Mesodermal cell (in vitro differentiated cells): ENCODE measurements around the gene KY. TPM values are rescaled to one million over a fixed set of nuclear protein-coding genes. Genes with fewer than 3 reads are reported as not detected.

Experiments used
- H3K27ac ChIP-seq: 2 replicates; pipeline ENCODE4 v1.7.0; 2013; ENCODE audit warnings: mild to moderate bottlenecking, low read depth, low read length, moderate library complexity; ENCODE audit not compliant: severe bottlenecking
- H3K36me3 ChIP-seq: 2 replicates; pipeline ENCODE4 v1.7.1; 2013; ENCODE audit warnings: mild to moderate bottlenecking, low read length, moderate library complexity; ENCODE audit not compliant: control insufficient read depth, insufficient read depth
- H3K4me1 ChIP-seq: one replicate; pipeline ENCODE4 v1.7.1; 2013; ENCODE audit warnings: mild to moderate bottlenecking, low read length; ENCODE audit not compliant: insufficient read depth, control insufficient read depth, poor library complexity, severe bottlenecking
- H3K4me3 ChIP-seq: 2 replicates; pipeline ENCODE4 v1.7.0; 2013; ENCODE audit warnings: low read length, control low read depth, mild to moderate bottlenecking; ENCODE audit not compliant: insufficient read depth, poor library complexity, severe bottlenecking; ENCODE audit errors: extremely low read depth
- H3K9me3 ChIP-seq: 2 replicates; pipeline ENCODE4 v1.7.1; 2013; ENCODE audit warnings: mild to moderate bottlenecking, low read length, moderate library complexity; ENCODE audit not compliant: control insufficient read depth
- WGBS, 2 experiments: methylation state at CpG; one replicate each; pipeline ENCODE4 v1.1.5; 2013; ENCODE audit warnings: missing lambda C conversion rate in 2 of 2; ENCODE audit not compliant: insufficient coverage in 2 of 2; 5-methylcytosine and 5-hydroxymethylcytosine counted together
- polyA plus RNA-seq, 2 experiments: library from polyadenylated mRNA; stranded (reverse); fragments of 50-300 nt; gene quantifications; one replicate each; pipeline ENCODE4 v1.2.3, GENCODE V29; 2013

The KY gene
- polyA plus RNA-seq (2013, experiment 1 of 2) = not detected
- polyA plus RNA-seq (2013, experiment 2 of 2) = not detected

GRCh38 chr3:134650431-134651346, at the start of gene KY:
Gene KY (minus strand): TSS chr3:134651022. CDS start chr3:134650960, 62 bp downstream.
- no peaks in the 10 kb centered on the region for H3K9me3 ChIP-seq
- no peak within 1 kb of the TSS for H3K27ac ChIP-seq
- 6% methylated on average over 69 to 75 of the region's 77 CpGs for WGBS, 2 experiments
- H3K4me1 ChIP-seq = peaks cover 8% of the 10 kb centered on the region
- no peaks in the 10 kb centered on the region for H3K36me3 ChIP-seq
- peak within 1 kb of the TSS; percentile 33 for H3K4me3 ChIP-seq

- WGBS, 2 experiments = 78 to 84% methylated on average over 3 of the region's 3 CpGs
Measured at GRCh38 chr3:134699721-134700120, 48.9 kb upstream of the KY start.

GRCh38 chr3:134699141-134699711, 48.4 kb upstream of the KY start:
- H3K4me3 ChIP-seq = no peak overlapping the region
- H3K4me1 ChIP-seq = no peaks in the 10 kb centered on the region
- no peaks in the 10 kb centered on the region for H3K9me3 ChIP-seq
- 79 to 82% methylated on average over 7 to 8 of the region's 8 CpGs for WGBS, 2 experiments
- no peak overlapping the region for H3K27ac ChIP-seq
- no peaks in the 10 kb centered on the region for H3K36me3 ChIP-seq

More at GRCh38 chr3:134699721-134700120, 48.9 kb upstream of the KY start:
- H3K36me3 ChIP-seq = no peaks in the 10 kb centered on the region
- H3K4me3 ChIP-seq = no peak overlapping the region
- H3K4me1 ChIP-seq = no peaks in the 10 kb centered on the region
- no peaks in the 10 kb centered on the region for H3K9me3 ChIP-seq
- H3K27ac ChIP-seq = no peak overlapping the region

- Histone ChIP-seq H3K9me3 (no peaks in the 10 kb centered on the region), H3K4me1 (no peaks in the 10 kb centered on the region), H3K27ac (no peak overlapping the region), H3K4me3 (no peak overlapping the region), H3K36me3 (no peaks in the 10 kb centered on the region)
- 84 to 86% methylated on average over 6 to 9 of the region's 11 CpGs for WGBS, 2 experiments
Measured at GRCh38 chr3:134697830-134698689, 47.2 kb upstream of the KY start.

GRCh38 chr3:134696155-134696554, 45.3 kb upstream of the KY start:
- Histone ChIP-seq H3K4me3 (no peak overlapping the region), H3K9me3 (no peaks in the 10 kb centered on the region), H3K4me1 (no peaks in the 10 kb centered on the region), H3K36me3 (no peaks in the 10 kb centered on the region), H3K27ac (no peak overlapping the region)
- WGBS, 2 experiments = 80 to 97% methylated on average over 3 to 4 of the region's 4 CpGs

GRCh38 chr3:134694946-134695543, 44.2 kb upstream of the KY start:
- H3K4me1 ChIP-seq = no peaks in the 10 kb centered on the region
- H3K9me3 ChIP-seq = no peaks in the 10 kb centered on the region
- no peak overlapping the region for H3K4me3 ChIP-seq
- no peak overlapping the region for H3K27ac ChIP-seq
- H3K36me3 ChIP-seq = no peaks in the 10 kb centered on the region
- WGBS, 2 experiments = 77 to 83% methylated on average over 6 of the region's 7 CpGs

- Histone ChIP-seq H3K27ac (no peak overlapping the region), H3K4me1 (no peaks in the 10 kb centered on the region), H3K9me3 (no peaks in the 10 kb centered on the region), H3K4me3 (no peak overlapping the region), H3K36me3 (no peaks in the 10 kb centered on the region)
Measured at GRCh38 chr3:134694466-134694865, 43.6 kb upstream of the KY start.

GRCh38 chr3:134693804-134694203, 43.0 kb upstream of the KY start:
- H3K27ac ChIP-seq = no peak overlapping the region
- no peaks in the 10 kb centered on the region for H3K36me3 ChIP-seq
- no peaks in the 10 kb centered on the region for H3K9me3 ChIP-seq
- no peak overlapping the region for H3K4me3 ChIP-seq
- WGBS, 2 experiments = 88 to 93% methylated on average over 7 of the region's 7 CpGs
- H3K4me1 ChIP-seq = no peaks in the 10 kb centered on the region

- Histone ChIP-seq H3K36me3 (no peaks in the 10 kb centered on the region), H3K27ac (no peak overlapping the region), H3K4me1 (no peaks in the 10 kb centered on the region), H3K9me3 (no peaks in the 10 kb centered on the region), H3K4me3 (no peak overlapping the region)
- 76 to 87% methylated on average over 2 to 4 of the region's 4 CpGs for WGBS, 2 experiments
Measured at GRCh38 chr3:134693226-134693625, 42.4 kb upstream of the KY start.

GRCh38 chr3:134690226-134690625, 39.4 kb upstream of the KY start:
- no peak overlapping the region for H3K4me3 ChIP-seq
- no CpG with 5 or more reads among the region's 1 CpG for WGBS, 2 experiments
- H3K4me1 ChIP-seq = no peaks in the 10 kb centered on the region
- H3K9me3 ChIP-seq = no peaks in the 10 kb centered on the region
- no peak overlapping the region for H3K27ac ChIP-seq
- H3K36me3 ChIP-seq = no peaks in the 10 kb centered on the region
